Liver (tissue), 9 donors: ENCODE results near the gene YDJC. TPM values are rescaled to one million over a fixed set of nuclear protein-coding genes. Genes with fewer than 3 reads are reported as not detected.

Experiments used
- DNase-seq: peaks from one replicate; pipeline ENCODE4 v3.0.0-alpha.2; 2017; ENCODE audit warnings: low spot score
- H3K27ac ChIP-seq, 2 donors: one replicate each; pipeline ENCODE4 v1.7.0; 2013; ENCODE audit warnings: inconsistent platforms in 2 of 2, low read length in 2 of 2, control low read depth in 1 of 2, low read depth in 1 of 2, mild to moderate bottlenecking in 1 of 2
- H3K27me3 ChIP-seq, 4 donors: one replicate each; pipeline versions ENCODE4 v1.6.1 to v1.7.0; 2013; ENCODE audit warnings: low read length in 3 of 4, inconsistent platforms in 1 of 4, mild to moderate bottlenecking in 1 of 4, moderate library complexity in 1 of 4; ENCODE audit not compliant: control insufficient read depth in 4 of 4, insufficient read depth in 4 of 4
- H3K36me3 ChIP-seq, 4 donors: one replicate each; pipeline versions ENCODE4 v1.6.1 to v1.7.0; 2013; ENCODE audit warnings: low read length in 3 of 4, mild to moderate bottlenecking in 3 of 4, low read depth in 1 of 4, moderate library complexity in 1 of 4; ENCODE audit not compliant: control insufficient read depth in 4 of 4, insufficient read depth in 3 of 4
- H3K4me1 ChIP-seq, 4 donors: one replicate each; pipeline versions ENCODE4 v1.6.1 to v1.7.0; 2013; ENCODE audit warnings: low read length in 3 of 4, mild to moderate bottlenecking in 3 of 4, moderate library complexity in 1 of 4; ENCODE audit not compliant: control insufficient read depth in 4 of 4, insufficient read depth in 4 of 4
- H3K4me3 ChIP-seq, 3 donors: one replicate each; pipeline versions ENCODE4 v1.6.1 to v1.7.0; 2013; ENCODE audit warnings: low read length in 3 of 3, control low read depth in 1 of 3, low read depth in 1 of 3, mild to moderate bottlenecking in 1 of 3
- H3K9ac ChIP-seq, 2 donors: one replicate each; pipeline ENCODE4 v1.7.0; 2013; ENCODE audit warnings: low read length in 2 of 2, mild to moderate bottlenecking in 2 of 2, moderate library complexity in 2 of 2, control low read depth in 1 of 2, low read depth in 1 of 2
- H3K9me3 ChIP-seq, 4 donors: one replicate each; pipeline versions ENCODE4 v1.6.1 to v1.7.0; 2013; ENCODE audit warnings: low read length in 3 of 4; ENCODE audit not compliant: control insufficient read depth in 4 of 4
- ATF3 ChIP-seq: IDR thresholded peaks from 2 replicates; pipeline ENCODE4 v1.6.1; 2016; ENCODE audit warnings: antibody characterized with exemption
- CTCF ChIP-seq: fragments of 150-350 bp; IDR thresholded peaks from 2 replicates; pipeline ENCODE4 v1.5.1; 2017; ENCODE audit warnings: improper control_type of control experiment, low read depth, low read length; ENCODE audit not compliant: missing input control
- EGR1 ChIP-seq, 2 donors: IDR thresholded peaks; 2 replicates each; pipeline ENCODE4 v1.6.1; 2016 to 2018; ENCODE audit warnings: antibody characterized with exemption in 2 of 2, low read depth in 2 of 2
- FOXA1 ChIP-seq: IDR thresholded peaks from 2 replicates; pipeline ENCODE4 v1.6.1; 2016; ENCODE audit warnings: antibody characterized with exemption
- FOXA2 ChIP-seq: IDR thresholded peaks from 2 replicates; pipeline ENCODE4 v1.6.1; 2016; ENCODE audit warnings: antibody characterized with exemption
- GABPA ChIP-seq, 2 donors: IDR thresholded peaks in 1 of 2; conservative IDR thresholded peaks in 1 of 2; 2 replicates each; pipeline ENCODE4 v1.6.1; 2016; ENCODE audit warnings: antibody characterized with exemption in 2 of 2, mild to moderate bottlenecking in 1 of 2, moderate library complexity in 1 of 2
- HNF4A ChIP-seq, 2 donors: conservative IDR thresholded peaks; 2 replicates each; pipeline ENCODE4 v1.6.1; 2016; ENCODE audit warnings: antibody characterized with exemption in 2 of 2, mild to moderate bottlenecking in 2 of 2
- JUND ChIP-seq, 2 donors: IDR thresholded peaks; 2 replicates each; pipeline ENCODE4 v1.6.1; 2016; ENCODE audit warnings: antibody characterized with exemption in 2 of 2
- MAX ChIP-seq: IDR thresholded peaks from 2 replicates; pipeline ENCODE4 v1.6.1; 2016; ENCODE audit warnings: antibody characterized with exemption
- NR2F2 ChIP-seq: IDR thresholded peaks from 2 replicates; pipeline ENCODE4 v1.6.1; 2016; ENCODE audit warnings: antibody characterized with exemption
- REST ChIP-seq: IDR thresholded peaks from 2 replicates; pipeline ENCODE4 v1.6.1; 2016; ENCODE audit warnings: antibody characterized with exemption, mild to moderate bottlenecking
- RXRA ChIP-seq, 2 donors: IDR thresholded peaks; 2 replicates each; pipeline ENCODE4 v1.6.1; 2017 to 2018; ENCODE audit warnings: antibody characterized with exemption in 2 of 2, mild to moderate bottlenecking in 1 of 2
- SP1 ChIP-seq: IDR thresholded peaks from 2 replicates; pipeline ENCODE4 v1.6.1; 2018; ENCODE audit warnings: antibody characterized with exemption, mild to moderate bottlenecking
- TAF1 ChIP-seq: conservative IDR thresholded peaks from 2 replicates; pipeline ENCODE4 v1.6.1; 2016; ENCODE audit warnings: antibody characterized with exemption, mild to moderate bottlenecking
- YY1 ChIP-seq: IDR thresholded peaks from 2 replicates; pipeline ENCODE4 v1.6.1; 2016; ENCODE audit warnings: antibody characterized with exemption, mild to moderate bottlenecking
- ZBTB33 ChIP-seq: IDR thresholded peaks from 2 replicates; pipeline ENCODE4 v1.6.1; 2016; ENCODE audit warnings: antibody characterized with exemption
- WGBS: extraction: QIAGEN DNeasy Blood & Tissue Kit; methylation state at CpG from one replicate; pipeline ENCODE4 v1.1.7; 2013; 5-methylcytosine and 5-hydroxymethylcytosine counted together
- polyA plus RNA-seq, 2 donors: library from polyadenylated mRNA; stranded (reverse) in 1 of 2; unstranded in 1 of 2; fragments of 200-250 nt in 1 of 2; fragments of >200 nt in 1 of 2; fragmentation: Nextera tagmentation in 1 of 2; extraction: Ambion mirVana in 1 of 2; gene quantifications; one replicate each; pipeline versions ENCODE4 v1.2.1 to v1.2.3, GENCODE V29; 2013 to 2015
- total RNA-seq, 2 donors: library from RNA; depleted of rRNA; stranded (reverse); fragments of >200 nt; gene quantifications; one replicate each; pipeline ENCODE4 v1.2.3, GENCODE V29; 2014
- donor health status: healthy.
- donor health status: healthy.
- donor health status: healthy.
- donor health status: healthy.
- donor health status: healthy.

Gene YDJC
- total and polyA plus RNA-seq, 4 donors, result 8.0 to 18.7 (median 8.3) TPM

- no peak for TF ChIP-seq ZBTB33
- TF ChIP-seq FOXA1, result no peak
- no peak for TF ChIP-seq FOXA2
- no peak for TF ChIP-seq TAF1
- no peak for TF ChIP-seq CTCF
- no peak for TF ChIP-seq EGR1 (IDR thresholded peaks at IDR 0.05; ENCODE audit: low read depth in 2 of 2)
Measured at GRCh38 chr22:21613553-21614233, 16.1 kb downstream of the YDJC start (continued).

GRCh38 chr22:21612858-21613257, 17.0 kb downstream of the YDJC start:
- TF ChIP-seq NR2F2, result no peak
- no peak for TF ChIP-seq REST
- TF ChIP-seq GABPA (IDR thresholded peaks at IDR 0.05 in 1 of 2, conservative IDR thresholded peaks at IDR 0.05 in 1 of 2), result no peak
- no peak for TF ChIP-seq MAX
- TF ChIP-seq TAF1, result no peak
- TF ChIP-seq RXRA (IDR thresholded peaks at IDR 0.05), result no peak
- no peak for TF ChIP-seq ATF3
- TF ChIP-seq SP1, result no peak
- no peak for TF ChIP-seq HNF4A (conservative IDR thresholded peaks at IDR 0.05)
- TF ChIP-seq YY1, result no peak
- TF ChIP-seq JUND (IDR thresholded peaks at IDR 0.05), result no peak
- no peak for TF ChIP-seq FOXA2
- TF ChIP-seq CTCF, result no peak
- no peak for TF ChIP-seq EGR1 (IDR thresholded peaks at IDR 0.05; ENCODE audit: low read depth in 2 of 2)
- no peak overlapping the region for H3K27ac ChIP-seq
- H3K4me3 ChIP-seq, result no peak overlapping the region
- H3K36me3 ChIP-seq, result peaks cover 3 to 33% (median 22%) of the 10 kb centered on the region in 4 donors
- WGBS, result 95% methylated on average over 7 of the region's 7 CpGs
- H3K9me3 ChIP-seq, result no peaks in the 10 kb centered on the region
- H3K9ac ChIP-seq, result no peak overlapping the region
- DNase-seq, result no peak
- no peaks in the 10 kb centered on the region for H3K27me3 ChIP-seq
- H3K4me1 ChIP-seq, result no peaks in the 10 kb centered on the region
